ENCODE results near the gene AKR1B1. TPM values are rescaled to one million over a fixed set of nuclear protein-coding genes. Genes with fewer than 3 reads are reported as not detected.

AKR1B1 gene
- total RNA-seq, 3 donors from 2014 or later (not counting 1 experiment from before 2014, with no cell fraction given): 68.4 to 106 (median 85.1) TPM

GRCh38 chr7:134428942-134429341, 30.0 kb downstream of the AKR1B1 start:
- no peak overlapping the region for H3K27ac ChIP-seq (ENCODE audit: low read length)
- Mint-ChIP-seq H3K4me3 (no peak overlapping the region), H3K27me3 (ENCODE audit: low read depth in 2 of 2) (peaks cover 0 to 2% of the 10 kb centered on the region in 2 donors), H3K36me3 (no peaks in the 10 kb centered on the region), H3K27ac (no peak overlapping the region), H3K9me3 (no peaks in the 10 kb centered on the region), H3K4me1 (peaks cover 16% of the 10 kb centered on the region in 2 donors)
- H3K4me1 ChIP-seq (ENCODE audit: control insufficient read depth, insufficient read depth, low read length): peaks cover 14% of the 10 kb centered on the region
- DNase-seq (no peak), ATAC-seq (no peak)
- no peak for TF ChIP-seq CTCF (IDR thresholded peaks at IDR 0.05)
- no peaks in the 10 kb centered on the region for H3K36me3 ChIP-seq (ENCODE audit: control insufficient read depth, insufficient read depth, low read length)
- H3K4me3 ChIP-seq (ENCODE audit: low read length): no peak overlapping the region
- H3K9me3 ChIP-seq (ENCODE audit: control insufficient read depth, insufficient read depth, low read length): no peaks in the 10 kb centered on the region
- WGBS (ENCODE audit: insufficient coverage): 95% methylated on average over 3 of the region's 9 CpGs
- intact Hi-C loops (cut with micrococcal nuclease): no loop called here
- H3K27me3 ChIP-seq (ENCODE audit: control insufficient read depth, insufficient read depth, low read length): no peaks in the 10 kb centered on the region

DNA sequence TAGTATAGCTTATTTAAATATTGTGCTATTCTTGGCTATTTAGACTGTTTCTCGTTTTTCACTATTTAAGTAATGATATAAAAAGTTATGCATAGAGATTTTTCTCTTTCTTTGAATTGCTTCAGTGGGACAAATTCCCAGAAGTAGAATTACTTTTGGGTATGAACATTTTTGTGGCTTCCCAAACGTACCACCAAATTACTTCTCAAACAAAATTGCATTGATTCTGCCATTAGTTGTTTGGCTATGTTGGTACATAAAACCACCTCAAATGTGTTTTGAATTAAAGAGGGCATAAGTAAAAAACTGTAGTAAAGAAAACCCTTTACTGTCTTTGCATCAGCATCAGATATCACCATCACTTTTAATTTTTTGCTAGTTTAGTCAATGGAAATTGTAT, 31.0 kb downstream of the AKR1B1 start:
- DNase-seq: no peak
- ATAC-seq: no peak
- H3K27ac Mint-ChIP-seq: no peak overlapping the region
- no peak overlapping the region for H3K4me3 ChIP-seq (ENCODE audit: low read length)
- no peaks in the 10 kb centered on the region for H3K27me3 ChIP-seq (ENCODE audit: control insufficient read depth, insufficient read depth, low read length)
- H3K9me3 Mint-ChIP-seq: no peaks in the 10 kb centered on the region
- no peak overlapping the region for H3K4me3 Mint-ChIP-seq
- H3K27ac ChIP-seq (ENCODE audit: low read length): no peak overlapping the region
- H3K9me3 ChIP-seq (ENCODE audit: control insufficient read depth, insufficient read depth, low read length): no peaks in the 10 kb centered on the region
- no peak for TF ChIP-seq CTCF (IDR thresholded peaks at IDR 0.05)
- peaks cover 0 to 3% of the 10 kb centered on the region in 2 donors for H3K27me3 Mint-ChIP-seq (ENCODE audit: low read depth in 2 of 2)
- H3K36me3 Mint-ChIP-seq: no peaks in the 10 kb centered on the region
- H3K36me3 ChIP-seq (ENCODE audit: control insufficient read depth, insufficient read depth, low read length): no peaks in the 10 kb centered on the region
- peaks cover 12% of the 10 kb centered on the region for H3K4me1 ChIP-seq (ENCODE audit: control insufficient read depth, insufficient read depth, low read length)
- intact Hi-C loops (cut with micrococcal nuclease): no loop called here
- 100% methylated on average over 1 of the region's 2 CpGs for WGBS (ENCODE audit: insufficient coverage)
- peaks cover 13 to 15% of the 10 kb centered on the region in 2 donors for H3K4me1 Mint-ChIP-seq

DNA sequence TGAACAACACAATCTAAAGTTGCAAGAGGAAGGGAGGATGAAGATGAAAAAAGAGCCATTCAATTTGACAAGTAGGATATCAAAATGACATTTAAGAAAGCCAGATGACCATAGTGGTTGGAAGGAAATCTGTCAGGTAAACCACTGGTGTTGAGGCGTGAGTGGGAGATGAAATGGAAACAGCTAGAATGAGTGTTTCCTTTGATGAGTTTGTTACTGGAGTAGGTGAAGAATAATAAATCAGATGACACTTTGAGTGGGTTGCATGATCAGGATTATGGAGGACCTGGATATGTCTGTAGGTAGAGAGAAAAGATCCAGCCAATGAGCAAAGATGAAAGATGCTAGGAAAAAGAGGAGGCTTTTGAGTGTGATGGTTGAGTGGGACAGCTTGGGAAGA, 33.1 kb downstream of the AKR1B1 start:
- 76% methylated on average over 1 of the region's 1 CpG for WGBS (ENCODE audit: insufficient coverage)
- ATAC-seq (no peak), DNase-seq (no peak)
- Mint-ChIP-seq H3K27ac (no peak overlapping the region), H3K4me1 (no peaks in the 10 kb centered on the region), H3K36me3 (no peaks in the 10 kb centered on the region), H3K9me3 (no peaks in the 10 kb centered on the region), H3K27me3 (ENCODE audit: low read depth in 2 of 2) (peaks cover 3% of the 10 kb centered on the region in 2 donors), H3K4me3 (no peak overlapping the region)
- H3K27ac ChIP-seq (ENCODE audit: low read length): no peak overlapping the region
- H3K36me3 ChIP-seq (ENCODE audit: control insufficient read depth, insufficient read depth, low read length): no peaks in the 10 kb centered on the region
- no peaks in the 10 kb centered on the region for H3K27me3 ChIP-seq (ENCODE audit: control insufficient read depth, insufficient read depth, low read length)
- TF ChIP-seq CTCF (IDR thresholded peaks at IDR 0.05): no peak
- no peak overlapping the region for H3K4me3 ChIP-seq (ENCODE audit: low read length)
- no peaks in the 10 kb centered on the region for H3K9me3 ChIP-seq (ENCODE audit: control insufficient read depth, insufficient read depth, low read length)
- intact Hi-C loops (cut with micrococcal nuclease): no loop called here
- H3K4me1 ChIP-seq (ENCODE audit: control insufficient read depth, insufficient read depth, low read length): no peaks in the 10 kb centered on the region

GRCh38 chr7:134422638-134423037, 36.3 kb downstream of the AKR1B1 start:
- Histone ChIP-seq H3K27ac (ENCODE audit: low read length) (no peak overlapping the region), H3K4me1 (ENCODE audit: control insufficient read depth, insufficient read depth, low read length) (no peaks in the 10 kb centered on the region), H3K9me3 (ENCODE audit: control insufficient read depth, insufficient read depth, low read length) (no peaks in the 10 kb centered on the region), H3K4me3 (ENCODE audit: low read length) (no peak overlapping the region), H3K36me3 (ENCODE audit: control insufficient read depth, insufficient read depth, low read length) (no peaks in the 10 kb centered on the region), H3K27me3 (ENCODE audit: control insufficient read depth, insufficient read depth, low read length) (no peaks in the 10 kb centered on the region)
- Mint-ChIP-seq H3K4me1 (no peaks in the 10 kb centered on the region), H3K4me3 (no peak overlapping the region), H3K27me3 (ENCODE audit: low read depth in 2 of 2) (peaks cover 3 to 8% of the 10 kb centered on the region in 2 donors), H3K27ac (no peak overlapping the region), H3K36me3 (no peaks in the 10 kb centered on the region), H3K9me3 (no peaks in the 10 kb centered on the region)
- no peak for ATAC-seq
- DNase-seq: no peak
- intact Hi-C loops (cut with micrococcal nuclease): no loop called here
- TF ChIP-seq CTCF (IDR thresholded peaks at IDR 0.05): no peak
- whole genome bisulfite sequencing (ENCODE audit: insufficient coverage): 84% methylated on average over 3 of the region's 4 CpGs

All from natural killer cell (primary cell).